K562 (cell line): ENCODE data around the gene HLA-DMB. TPM values are rescaled to one million over a fixed set of nuclear protein-coding genes. Genes with fewer than 3 reads are reported as not detected.
A peak's percentile ranks its signal among the peaks of the same experiment; 100 is the strongest.

Source experiments
- AFF4 ChIP-seq: sonication (generic); formaldehyde crosslinking; IDR thresholded peaks from 2 replicates; pipeline ENCODE4 v1.8.0; 2023; ENCODE audit warnings: mild to moderate bottlenecking, missing genetic modification reagents
- BRF2 ChIP-seq: IDR thresholded peaks from 3 replicates; pipeline ENCODE4 v1.6.1; 2011; ENCODE audit warnings: borderline replicate concordance, mild to moderate bottlenecking; ENCODE audit not compliant: insufficient read length, insufficient read depth
- EGR1 ChIP-seq: fragments of 450-650 bp; conservative IDR thresholded peaks from 2 replicates; pipeline ENCODE4 v1.6.1; 2017; ENCODE audit warnings: mild to moderate bottlenecking
- GATAD2A ChIP-seq: fragments of 450-650 bp; IDR thresholded peaks from 2 replicates; pipeline ENCODE4 v1.6.1; 2017
- HEY1 ChIP-seq: fragments of 250-450 bp; sonication (Bioruptor Pico); IDR thresholded peaks from 2 replicates; pipeline ENCODE4 v1.5.0; 2020; ENCODE audit warnings: mild to moderate bottlenecking, moderate library complexity, borderline replicate concordance
- NCOA1 ChIP-seq: fragments of 450-650 bp; IDR thresholded peaks from 2 replicates; pipeline ENCODE4 v1.6.1; 2016; ENCODE audit warnings: low read depth
- PHB2 ChIP-seq: fragments of 450-650 bp; IDR thresholded peaks from 2 replicates; pipeline ENCODE4 v1.6.1; 2017; ENCODE audit warnings: low read depth
- POLR3G ChIP-seq: IDR thresholded peaks from 2 replicates; pipeline ENCODE4 v1.6.1; 2011; ENCODE audit not compliant: insufficient read length, insufficient replicate concordance; ENCODE audit errors: extremely low read depth
- RBM39 ChIP-seq: fragments of 200-400 bp; formaldehyde crosslinking; optimal IDR thresholded peaks from 2 replicates; pipeline ENCODE3; 2018; ENCODE audit warnings: low read depth, low read length
- RHOXF2B ChIP-seq: fragments of 250-450 bp; sonication (Bioruptor Pico); conservative IDR thresholded peaks from 2 replicates; pipeline ENCODE4 v1.5.1; 2021
- SAFB ChIP-seq: fragments of 200-400 bp; formaldehyde crosslinking; IDR thresholded peaks from 2 replicates; pipeline ENCODE4 v1.6.1; 2017; ENCODE audit warnings: low read depth, low read length, borderline replicate concordance
- SIN3A ChIP-seq, 2 experiments: fragments of 150-350 bp in 1 of 2; IDR thresholded peaks; 2 replicates each; pipeline ENCODE4 v1.6.1; 2011 to 2016; ENCODE audit warnings: borderline replicate concordance in 2 of 2, low read depth in 2 of 2, low read length in 2 of 2, mild to moderate bottlenecking in 2 of 2, moderate library complexity in 2 of 2; ENCODE audit not compliant: control insufficient read depth in 1 of 2
- TARDBP ChIP-seq: fragments of 450-650 bp; IDR thresholded peaks from 2 replicates; pipeline ENCODE4 v1.6.1; 2016
- ZBTB17 ChIP-seq: fragments of 450-650 bp; formaldehyde crosslinking; IDR thresholded peaks from 2 replicates; pipeline ENCODE4 v1.4.0; 2020; ENCODE audit warnings: mild to moderate bottlenecking
- ZBTB2 ChIP-seq: fragments of 450-650 bp; IDR thresholded peaks from 2 replicates; pipeline ENCODE4 v1.6.1; 2016; ENCODE audit warnings: antibody characterized with exemption
- ZNF445 ChIP-seq: fragments of 250-450 bp; sonication (Bioruptor Pico); IDR thresholded peaks from 2 replicates; pipeline ENCODE4 v1.4.0; 2020; ENCODE audit warnings: low read depth, mild to moderate bottlenecking, moderate library complexity
- ZNF707 ChIP-seq: fragments of 250-450 bp; sonication (Bioruptor Pico); conservative IDR thresholded peaks from 2 replicates; pipeline ENCODE4 v1.8.0; 2022; ENCODE audit warnings: inconsistent platforms, mild to moderate bottlenecking, moderate library complexity
- polyA plus RNA-seq, 8 experiments: library from polyadenylated mRNA; depleted of rRNA in 4 of 8; stranded (reverse) in 5 of 8; unstranded in 3 of 8; fragments of >200 nt; fragmentation: Nextera tagmentation in 2 of 8; fragmentation: Illumina TruSeq in 1 of 8; extraction: Ambion mirVana in 2 of 8; extraction: Trizol in 1 of 8; gene quantifications; 2 replicates each; pipeline versions ENCODE4 v1.2.1 to v1.2.3, GENCODE V29; 2011 to 2014; ENCODE audit warnings: inconsistent platforms in 1 of 8, missing spikeins in 1 of 8
- total RNA-seq, 7 experiments: library from RNA; depleted of rRNA in 6 of 7; stranded (reverse); fragments of >200 nt in 6 of 7; fragmentation: Illumina TruSeq in 2 of 7; extraction: Trizol in 2 of 7; gene quantifications; 2 replicates each; pipeline versions ENCODE4 v1.2.1 to v1.2.3, GENCODE V29; 2011 to 2021; ENCODE audit warnings: low replicate concordance in 1 of 7
- TF ChIP-seq, protein P1 (sequence below): sonication (generic); formaldehyde crosslinking; IDR thresholded peaks from 2 replicates; pipeline ENCODE4 v1.8.0; 2022; ENCODE audit warnings: mild to moderate bottlenecking, low read depth, missing genetic modification reagents
- TF ChIP-seq, protein P2 (sequence below): fragments of 250-450 bp; sonication (Bioruptor Pico); IDR thresholded peaks from 2 replicates; pipeline ENCODE4 v1.8.0; 2022; ENCODE audit warnings: moderate library complexity, mild to moderate bottlenecking, inconsistent platforms

Gene HLA-DMB
- total and polyA plus RNA-seq, 9 of the 15 experiments (the other 6 are each of a cell fraction or from before 2014, with no cell fraction given) = 0.38 TPM; not detected in 8

GRCh38 chr6:32971581-32972352 lies 30.9 kb upstream of the HLA-DMB start (continued):
- peak; percentile 65; the same call in 1 of the 2 replicates for TF ChIP-seq HEY1
- peak; percentile 99 for TF ChIP-seq EGR1
- 0 out of 2 replicates have a peak, but pooled peaks have one; percentile 18 for TF ChIP-seq RHOXF2B (CRISPR knock-in tag)
- TF ChIP-seq ZNF445 (CRISPR knock-in tag) = no peak; the same call in 1 of the 2 replicates
- TF ChIP-seq GATAD2A = 0 out of 2 replicates have a peak, but pooled peaks have one; percentile 54
- TF ChIP-seq BRF2 = no peak
- TF ChIP-seq NCOA1 = 0 out of 2 replicates have a peak, but pooled peaks have one; percentile 12
- 0 out of 2 replicates have a peak, but pooled peaks have one; percentile 21 for TF ChIP-seq TARDBP
- TF ChIP-seq, protein P1, sequence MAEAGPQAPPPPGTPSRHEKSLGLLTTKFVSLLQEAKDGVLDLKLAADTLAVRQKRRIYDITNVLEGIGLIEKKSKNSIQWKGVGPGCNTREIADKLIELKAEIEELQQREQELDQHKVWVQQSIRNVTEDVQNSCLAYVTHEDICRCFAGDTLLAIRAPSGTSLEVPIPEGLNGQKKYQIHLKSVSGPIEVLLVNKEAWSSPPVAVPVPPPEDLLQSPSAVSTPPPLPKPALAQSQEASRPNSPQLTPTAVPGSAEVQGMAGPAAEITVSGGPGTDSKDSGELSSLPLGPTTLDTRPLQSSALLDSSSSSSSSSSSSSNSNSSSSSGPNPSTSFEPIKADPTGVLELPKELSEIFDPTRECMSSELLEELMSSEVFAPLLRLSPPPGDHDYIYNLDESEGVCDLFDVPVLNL = peak; percentile 81; the same call in 1 of the 2 replicates
- no peak for TF ChIP-seq SAFB
- TF ChIP-seq ZBTB2 = no peak
- peak; percentile 72; the same call in 1 of the 2 replicates for TF ChIP-seq ZNF707 (CRISPR knock-in tag)
- no peak for TF ChIP-seq PHB2
- TF ChIP-seq ZBTB17 (CRISPR knock-in tag) = peak; percentile 69
- peak in 1 of 2 experiments; percentile 77; a peak in 2 of 4 replicates for TF ChIP-seq SIN3A (IDR thresholded peaks at IDR 0.05; ENCODE audit: borderline replicate concordance in 2 of 2, control insufficient read depth in 1 of 2, low read depth in 2 of 2, low read length in 2 of 2)
- TF ChIP-seq RBM39 = peak; percentile 98
- no peak for TF ChIP-seq POLR3G
- TF ChIP-seq, protein P2, sequence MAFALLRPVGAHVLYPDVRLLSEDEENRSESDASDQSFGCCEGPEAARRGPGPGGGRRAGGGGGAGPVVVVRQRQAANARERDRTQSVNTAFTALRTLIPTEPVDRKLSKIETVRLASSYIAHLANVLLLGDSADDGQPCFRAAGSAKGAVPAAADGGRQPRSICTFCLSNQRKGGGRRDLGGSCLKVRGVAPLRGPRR (CRISPR knock-in tag) = 0 out of 2 replicates have a peak, but pooled peaks have one; percentile 5
- TF ChIP-seq AFF4 (CRISPR knock-in tag) = peak; percentile 97; the same call in 1 of the 2 replicates
